ENCODE measurements around the gene RPS6KA6. TPM values are rescaled to one million over a fixed set of nuclear protein-coding genes. Genes with fewer than 3 reads are reported as not detected.

Gene RPS6KA6
- total RNA-seq, 1 experiment from 2014 or later: 22.1 TPM

DNA sequence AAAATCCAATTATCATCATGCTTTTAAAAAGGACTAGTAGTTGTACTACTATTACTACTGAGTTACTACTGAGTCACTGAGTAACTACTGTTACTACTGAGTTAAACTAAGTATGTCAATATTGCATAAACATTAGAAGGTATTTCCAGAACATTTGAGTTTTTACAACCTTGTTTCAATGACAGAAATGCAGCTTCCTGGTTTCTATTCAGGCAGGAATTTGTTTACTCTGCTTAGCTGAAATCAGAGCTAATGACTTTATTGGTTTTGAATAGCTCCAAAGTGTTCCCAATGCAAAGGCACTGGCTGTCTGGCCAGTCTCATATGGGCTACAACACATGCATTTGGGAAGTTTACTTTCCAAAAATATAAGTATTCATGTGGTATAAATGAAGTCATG lies 12.0 kb downstream of the RPS6KA6 start:
- Histone ChIP-seq H2AFZ (ENCODE audit: low read length) (no peak overlapping the region), H3K4me1 (ENCODE audit: low read length) (peaks cover 1% of the 10 kb centered on the region; the same call in 1 of the 2 replicates), H3K36me3 (ENCODE audit: insufficient read depth, low read length) (no peaks in the 10 kb centered on the region), H3K9ac (ENCODE audit: low read length) (no peak overlapping the region), H3K27me3 (ENCODE audit: low read length) (no peaks in the 10 kb centered on the region), H4K20me1 (ENCODE audit: insufficient read depth, low read depth, low read length) (no peaks in the 10 kb centered on the region), H3K27ac (ENCODE audit: low read length) (no peak overlapping the region), H3K79me2 (ENCODE audit: low read length) (peaks cover 76% of the 10 kb centered on the region), H3K9me3 (ENCODE audit: low read length) (no peaks in the 10 kb centered on the region), H3K4me3 (ENCODE audit: low read length) (no peak overlapping the region), H3K4me2 (ENCODE audit: low read depth, low read length, poor library complexity, severe bottlenecking) (no peak overlapping the region), H3K9me2 (replicated peaks; ENCODE audit: insufficient read depth, low read length) (no peaks in the 10 kb centered on the region)
- DNase-seq: no peak

DNA sequence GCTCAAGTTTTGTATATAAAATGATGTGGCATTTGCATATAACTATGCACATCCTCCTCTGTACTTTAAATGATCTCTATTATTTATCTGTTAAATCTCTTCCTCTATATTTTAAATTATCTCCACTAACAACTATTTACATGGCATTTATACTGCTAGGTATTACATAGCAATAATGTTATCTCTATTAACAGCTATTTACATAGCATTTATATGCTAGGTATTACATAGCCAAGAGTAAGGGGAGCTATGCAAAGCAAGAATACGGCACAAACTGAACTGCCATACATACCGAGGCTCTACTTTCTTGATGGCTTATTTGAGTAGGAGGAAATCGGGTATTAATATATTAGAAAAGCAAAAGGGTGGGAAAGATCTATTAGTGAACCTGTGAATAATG lies 12.7 kb downstream of the RPS6KA6 start:
- no peak overlapping the region for H3K9ac ChIP-seq (ENCODE audit: low read length)
- no peak overlapping the region for H3K4me3 ChIP-seq (ENCODE audit: low read length)
- DNase-seq: no peak
- H3K27ac ChIP-seq (ENCODE audit: low read length): no peak overlapping the region
- H3K9me3 ChIP-seq (ENCODE audit: low read length): no peaks in the 10 kb centered on the region
- H4K20me1 ChIP-seq (ENCODE audit: insufficient read depth, low read depth, low read length): no peaks in the 10 kb centered on the region
- no peaks in the 10 kb centered on the region for H3K36me3 ChIP-seq (ENCODE audit: insufficient read depth, low read length)
- no peak overlapping the region for H3K4me2 ChIP-seq (ENCODE audit: low read depth, low read length, poor library complexity, severe bottlenecking)
- H3K4me1 ChIP-seq (ENCODE audit: low read length): no peaks in the 10 kb centered on the region; the same call in 1 of the 2 replicates
- H3K27me3 ChIP-seq (ENCODE audit: low read length): no peaks in the 10 kb centered on the region
- peaks cover 73% of the 10 kb centered on the region for H3K79me2 ChIP-seq (ENCODE audit: low read length)
- H2AFZ ChIP-seq (ENCODE audit: low read length): no peak overlapping the region
- H3K9me2 ChIP-seq (replicated peaks; ENCODE audit: insufficient read depth, low read length): no peaks in the 10 kb centered on the region

GRCh38 chrX:84174348-84174747 lies 13.7 kb downstream of the RPS6KA6 start:
- Histone ChIP-seq H3K9ac (ENCODE audit: low read length) (no peak overlapping the region), H3K9me3 (ENCODE audit: low read length) (no peaks in the 10 kb centered on the region), H3K79me2 (ENCODE audit: low read length) (peaks cover 67% of the 10 kb centered on the region), H3K27ac (ENCODE audit: low read length) (no peak overlapping the region), H3K27me3 (ENCODE audit: low read length) (no peaks in the 10 kb centered on the region), H3K36me3 (ENCODE audit: insufficient read depth, low read length) (no peaks in the 10 kb centered on the region), H2AFZ (ENCODE audit: low read length) (no peak overlapping the region), H3K4me2 (ENCODE audit: low read depth, low read length, poor library complexity, severe bottlenecking) (no peak overlapping the region), H3K4me1 (ENCODE audit: low read length) (no peaks in the 10 kb centered on the region), H3K4me3 (ENCODE audit: low read length) (no peak overlapping the region), H3K9me2 (replicated peaks; ENCODE audit: insufficient read depth, low read length) (no peaks in the 10 kb centered on the region), H4K20me1 (ENCODE audit: insufficient read depth, low read depth, low read length) (no peaks in the 10 kb centered on the region)
- no peak for DNase-seq

DNA sequence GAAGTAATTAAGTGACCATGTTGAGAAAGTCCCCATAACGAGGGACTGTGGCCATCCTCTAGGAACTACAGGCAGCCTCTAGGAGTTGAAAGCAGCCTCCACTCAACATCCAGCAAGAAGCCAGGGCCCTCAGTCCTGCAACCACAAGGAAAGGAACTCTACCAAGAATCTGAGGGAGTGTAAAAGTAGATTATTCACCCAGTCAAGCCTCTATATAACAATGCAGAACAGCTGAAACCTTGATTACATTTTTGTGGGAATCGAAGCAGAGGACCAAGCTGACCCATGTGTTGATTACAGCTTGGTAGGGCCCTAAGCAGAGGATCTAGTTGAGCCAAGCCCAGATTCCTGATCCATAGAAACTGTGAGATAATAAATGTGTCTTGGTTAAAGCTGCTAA lies 17.1 kb downstream of the RPS6KA6 start:
- Histone ChIP-seq H3K27me3 (ENCODE audit: low read length) (no peaks in the 10 kb centered on the region), H3K4me2 (ENCODE audit: low read depth, low read length, poor library complexity, severe bottlenecking) (no peak overlapping the region), H4K20me1 (ENCODE audit: insufficient read depth, low read depth, low read length) (no peaks in the 10 kb centered on the region)

GRCh38 chrX:84168574-84168973 lies 19.4 kb downstream of the RPS6KA6 start:
- no peak overlapping the region for H3K27ac ChIP-seq (ENCODE audit: low read length)
- peaks cover 61% of the 10 kb centered on the region for H3K79me2 ChIP-seq (ENCODE audit: low read length)
- peaks cover 5% of the 10 kb centered on the region; the same call in 1 of the 2 replicates for H3K4me1 ChIP-seq (ENCODE audit: low read length)
- no peak overlapping the region for H3K4me2 ChIP-seq (ENCODE audit: low read depth, low read length, poor library complexity, severe bottlenecking)
- H2AFZ ChIP-seq (ENCODE audit: low read length): no peak overlapping the region
- no peaks in the 10 kb centered on the region for H3K9me2 ChIP-seq (replicated peaks; ENCODE audit: insufficient read depth, low read length)
- no peaks in the 10 kb centered on the region for H3K27me3 ChIP-seq (ENCODE audit: low read length)
- H3K9me3 ChIP-seq (ENCODE audit: low read length): no peaks in the 10 kb centered on the region
- 0 out of 2 replicates have a peak, but pooled peaks cover 4% of the 10 kb centered on the region for H3K36me3 ChIP-seq (ENCODE audit: insufficient read depth, low read length)
- DNase-seq: no peak
- no peak overlapping the region for H3K4me3 ChIP-seq (ENCODE audit: low read length)
- H4K20me1 ChIP-seq (ENCODE audit: insufficient read depth, low read depth, low read length): no peaks in the 10 kb centered on the region
- H3K9ac ChIP-seq (ENCODE audit: low read length): no peak overlapping the region

More for the DNA sequence above, 17.1 kb downstream of the RPS6KA6 start:
- H3K4me1 ChIP-seq (ENCODE audit: low read length): no peaks in the 10 kb centered on the region
- no peak overlapping the region for H2AFZ ChIP-seq (ENCODE audit: low read length)
- DNase-seq: no peak
- no peaks in the 10 kb centered on the region for H3K9me3 ChIP-seq (ENCODE audit: low read length)
- H3K9ac ChIP-seq (ENCODE audit: low read length): no peak overlapping the region
- H3K9me2 ChIP-seq (replicated peaks; ENCODE audit: insufficient read depth, low read length): no peaks in the 10 kb centered on the region
- no peak overlapping the region for H3K27ac ChIP-seq (ENCODE audit: low read length)
- H3K79me2 ChIP-seq (ENCODE audit: low read length): peaks cover 61% of the 10 kb centered on the region
- no peaks in the 10 kb centered on the region for H3K36me3 ChIP-seq (ENCODE audit: insufficient read depth, low read length)
- H3K4me3 ChIP-seq (ENCODE audit: low read length): no peak overlapping the region

- no peak overlapping the region for H3K4me3 ChIP-seq (ENCODE audit: low read length)
- no peaks in the 10 kb centered on the region for H3K9me3 ChIP-seq (ENCODE audit: low read length)
- no peak overlapping the region for H2AFZ ChIP-seq (ENCODE audit: low read length)
- H3K27ac ChIP-seq (ENCODE audit: low read length): no peak overlapping the region
- H3K4me2 ChIP-seq (ENCODE audit: low read depth, low read length, poor library complexity, severe bottlenecking): no peak overlapping the region
- peaks cover 5% of the 10 kb centered on the region; the same call in 1 of the 2 replicates for H3K4me1 ChIP-seq (ENCODE audit: low read length)
- H3K79me2 ChIP-seq (ENCODE audit: low read length): peaks cover 60% of the 10 kb centered on the region
- H3K9me2 ChIP-seq (replicated peaks; ENCODE audit: insufficient read depth, low read length): no peaks in the 10 kb centered on the region
- H3K27me3 ChIP-seq (ENCODE audit: low read length): no peaks in the 10 kb centered on the region
- H4K20me1 ChIP-seq (ENCODE audit: insufficient read depth, low read depth, low read length): no peaks in the 10 kb centered on the region
- no peak for DNase-seq
- no peak overlapping the region for H3K9ac ChIP-seq (ENCODE audit: low read length)
- 0 out of 2 replicates have a peak, but pooled peaks cover 4% of the 10 kb centered on the region for H3K36me3 ChIP-seq (ENCODE audit: insufficient read depth, low read length)
Observed at GRCh38 chrX:84168095-84168494, 19.9 kb downstream of the RPS6KA6 start.

DNA sequence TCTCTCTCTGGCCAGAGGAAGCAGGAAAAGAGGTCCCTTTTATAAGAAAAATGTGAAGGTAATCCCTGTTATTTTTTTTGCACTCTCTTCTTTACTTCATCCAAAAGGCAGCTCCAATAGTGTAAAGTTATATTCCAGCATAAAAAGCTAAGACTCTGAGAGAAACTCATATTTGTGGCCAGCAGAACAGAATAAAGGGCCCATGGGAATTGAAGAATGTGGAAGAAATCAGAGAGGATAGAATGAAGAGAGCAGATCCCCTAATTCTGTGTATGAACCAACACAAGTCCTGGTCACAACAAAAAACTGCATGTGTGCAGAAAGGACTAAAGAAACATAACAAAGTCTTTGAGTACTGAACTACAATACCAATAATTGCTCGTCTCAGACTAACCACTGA lies 22.3 kb downstream of the RPS6KA6 start:
- Histone ChIP-seq H3K27ac (ENCODE audit: low read length) (no peak overlapping the region), H4K20me1 (ENCODE audit: insufficient read depth, low read depth, low read length) (no peaks in the 10 kb centered on the region), H3K4me1 (ENCODE audit: low read length) (peaks cover 5% of the 10 kb centered on the region; the same call in 1 of the 2 replicates), H3K27me3 (ENCODE audit: low read length) (no peaks in the 10 kb centered on the region), H3K9me2 (replicated peaks; ENCODE audit: insufficient read depth, low read length) (no peaks in the 10 kb centered on the region), H3K9me3 (ENCODE audit: low read length) (no peaks in the 10 kb centered on the region), H2AFZ (ENCODE audit: low read length) (no peak overlapping the region), H3K4me3 (ENCODE audit: low read length) (no peak overlapping the region), H3K4me2 (ENCODE audit: low read depth, low read length, poor library complexity, severe bottlenecking) (no peak overlapping the region), H3K79me2 (ENCODE audit: low read length) (peaks cover 46% of the 10 kb centered on the region), H3K36me3 (ENCODE audit: insufficient read depth, low read length) (0 out of 2 replicates have a peak, but pooled peaks cover 4% of the 10 kb centered on the region), H3K9ac (ENCODE audit: low read length) (no peak overlapping the region)
- no peak for DNase-seq

DNA sequence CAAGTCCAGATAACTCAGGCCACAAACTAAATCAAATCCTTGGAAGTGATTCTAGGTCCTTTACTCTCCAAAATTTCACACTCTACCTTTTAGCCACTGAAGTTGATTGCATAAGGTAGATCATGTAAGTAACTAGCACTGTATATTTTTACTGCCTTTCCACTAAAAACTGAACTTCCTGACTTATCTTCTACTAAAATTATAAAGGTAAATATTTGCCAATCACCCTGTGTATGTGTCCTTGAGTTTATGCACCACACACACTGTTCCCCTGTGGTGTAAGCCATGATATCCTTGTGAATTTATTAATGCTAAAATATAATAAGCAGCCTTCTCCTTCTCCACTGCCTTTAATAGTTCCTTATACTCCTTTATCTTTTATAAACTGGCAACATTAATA lies 25.6 kb downstream of the RPS6KA6 start:
- H3K4me2 ChIP-seq (ENCODE audit: low read depth, low read length, poor library complexity, severe bottlenecking): no peak overlapping the region
- H3K36me3 ChIP-seq (ENCODE audit: insufficient read depth, low read length): 0 out of 2 replicates have a peak, but pooled peaks cover 4% of the 10 kb centered on the region
- H3K27me3 ChIP-seq (ENCODE audit: low read length): no peaks in the 10 kb centered on the region
- H3K27ac ChIP-seq (ENCODE audit: low read length): no peak overlapping the region
- peaks cover 5% of the 10 kb centered on the region; the same call in 1 of the 2 replicates for H3K4me1 ChIP-seq (ENCODE audit: low read length)
- no peak overlapping the region for H3K9ac ChIP-seq (ENCODE audit: low read length)
- no peaks in the 10 kb centered on the region for H4K20me1 ChIP-seq (ENCODE audit: insufficient read depth, low read depth, low read length)
- no peak overlapping the region for H3K4me3 ChIP-seq (ENCODE audit: low read length)
- no peak overlapping the region for H2AFZ ChIP-seq (ENCODE audit: low read length)
- no peak for DNase-seq
- H3K9me2 ChIP-seq (replicated peaks; ENCODE audit: insufficient read depth, low read length): no peaks in the 10 kb centered on the region
- H3K9me3 ChIP-seq (ENCODE audit: low read length): no peaks in the 10 kb centered on the region
- peaks cover 31% of the 10 kb centered on the region for H3K79me2 ChIP-seq (ENCODE audit: low read length)
